GM19025 (cell line): ENCODE results near the gene TNC.

ENCODE experiments used
- ATAC-seq: cut with Tn5 transposase; IDR thresholded peaks from one replicate; pipeline ENCODE4 v1.9.1; 2021; ENCODE audit warnings: mild to moderate bottlenecking, low read depth, moderate library complexity; ENCODE audit not compliant: unreplicated experiment

TNC gene

GRCh38 chr9:115117999-115118878, at the start of gene TNC:
Gene TNC, minus strand, starts transcription at chr9:115118157. Its CDS starts 27,139 bp downstream, at chr9:115091018.
- no peak for ATAC-seq

- no peak for ATAC-seq
Observed at GRCh38 chr9:115167175-115167574, 49.2 kb upstream of the TNC start.

- no peak for ATAC-seq
Observed at GRCh38 chr9:115165233-115165632, 47.3 kb upstream of the TNC start.

GRCh38 chr9:115164511-115164974, 46.6 kb upstream of the TNC start:
- ATAC-seq: no peak

- ATAC-seq: no peak
Observed at GRCh38 chr9:115162946-115163345, 45.0 kb upstream of the TNC start.

GRCh38 chr9:115161446-115161845, 43.5 kb upstream of the TNC start:
- no peak for ATAC-seq

GRCh38 chr9:115158661-115159481, 40.9 kb upstream of the TNC start:
- no peak for ATAC-seq

- ATAC-seq: no peak
Observed at GRCh38 chr9:115157245-115157674, 39.3 kb upstream of the TNC start.

- ATAC-seq: no peak
Observed at GRCh38 chr9:115155037-115155436, 37.1 kb upstream of the TNC start.

- no peak for ATAC-seq
Observed at GRCh38 chr9:115154617-115155016, 36.7 kb upstream of the TNC start.

GRCh38 chr9:115152281-115152820, 34.4 kb upstream of the TNC start:
- no peak for ATAC-seq

- ATAC-seq: no peak
Observed at GRCh38 chr9:115148721-115149120, 30.8 kb upstream of the TNC start.

- ATAC-seq: no peak
Observed at GRCh38 chr9:115146581-115147021, 28.6 kb upstream of the TNC start.

GRCh38 chr9:115144706-115145105, 26.7 kb upstream of the TNC start:
- ATAC-seq: no peak

- ATAC-seq: no peak
Observed at GRCh38 chr9:115143689-115144088, 25.7 kb upstream of the TNC start.

GRCh38 chr9:115142517-115143270, 24.7 kb upstream of the TNC start:
- ATAC-seq: no peak

GRCh38 chr9:115142090-115142489, 24.1 kb upstream of the TNC start:
- ATAC-seq: no peak

GRCh38 chr9:115141612-115142011, 23.7 kb upstream of the TNC start:
- ATAC-seq: no peak

- no peak for ATAC-seq
Observed at GRCh38 chr9:115138151-115138550, 20.2 kb upstream of the TNC start.

GRCh38 chr9:115137526-115137925, 19.6 kb upstream of the TNC start:
- ATAC-seq: no peak
